ENCODE results near the gene CD44.

CD44 gene

DNA sequence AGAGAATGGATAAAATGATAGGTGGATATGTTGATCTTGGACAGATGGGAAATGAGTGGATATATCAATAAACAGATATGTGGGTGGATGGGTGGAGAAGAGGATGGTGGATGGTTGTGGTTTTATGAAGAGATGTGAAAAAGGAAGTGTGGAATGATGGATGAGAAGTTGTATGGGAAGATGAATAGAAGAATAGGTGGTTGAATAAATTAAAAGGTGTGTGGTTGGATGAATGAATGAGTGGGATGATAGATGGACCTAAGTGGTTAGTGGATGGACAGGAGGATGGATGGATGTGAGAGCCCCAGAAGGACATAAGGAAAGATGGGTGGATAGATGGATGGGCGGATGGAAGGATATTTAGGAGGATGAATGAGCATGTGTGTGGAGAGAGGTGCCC, 913 bp upstream of the CD44 start:
- in situ Hi-C loops (cut with MboI; ENCODE audit: low sequenced_read_pairs, unreplicated experiment): no loop called here
- no peak for DNase-seq (ENCODE audit: low spot score)
- TF ChIP-seq, protein P1, sequence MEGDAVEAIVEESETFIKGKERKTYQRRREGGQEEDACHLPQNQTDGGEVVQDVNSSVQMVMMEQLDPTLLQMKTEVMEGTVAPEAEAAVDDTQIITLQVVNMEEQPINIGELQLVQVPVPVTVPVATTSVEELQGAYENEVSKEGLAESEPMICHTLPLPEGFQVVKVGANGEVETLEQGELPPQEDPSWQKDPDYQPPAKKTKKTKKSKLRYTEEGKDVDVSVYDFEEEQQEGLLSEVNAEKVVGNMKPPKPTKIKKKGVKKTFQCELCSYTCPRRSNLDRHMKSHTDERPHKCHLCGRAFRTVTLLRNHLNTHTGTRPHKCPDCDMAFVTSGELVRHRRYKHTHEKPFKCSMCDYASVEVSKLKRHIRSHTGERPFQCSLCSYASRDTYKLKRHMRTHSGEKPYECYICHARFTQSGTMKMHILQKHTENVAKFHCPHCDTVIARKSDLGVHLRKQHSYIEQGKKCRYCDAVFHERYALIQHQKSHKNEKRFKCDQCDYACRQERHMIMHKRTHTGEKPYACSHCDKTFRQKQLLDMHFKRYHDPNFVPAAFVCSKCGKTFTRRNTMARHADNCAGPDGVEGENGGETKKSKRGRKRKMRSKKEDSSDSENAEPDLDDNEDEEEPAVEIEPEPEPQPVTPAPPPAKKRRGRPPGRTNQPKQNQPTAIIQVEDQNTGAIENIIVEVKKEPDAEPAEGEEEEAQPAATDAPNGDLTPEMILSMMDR (IDR thresholded peaks at IDR 0.05; ENCODE audit: borderline replicate concordance, control extremely low read depth, extremely low read depth, insufficient read depth, missing control alignments): no peak

DNA sequence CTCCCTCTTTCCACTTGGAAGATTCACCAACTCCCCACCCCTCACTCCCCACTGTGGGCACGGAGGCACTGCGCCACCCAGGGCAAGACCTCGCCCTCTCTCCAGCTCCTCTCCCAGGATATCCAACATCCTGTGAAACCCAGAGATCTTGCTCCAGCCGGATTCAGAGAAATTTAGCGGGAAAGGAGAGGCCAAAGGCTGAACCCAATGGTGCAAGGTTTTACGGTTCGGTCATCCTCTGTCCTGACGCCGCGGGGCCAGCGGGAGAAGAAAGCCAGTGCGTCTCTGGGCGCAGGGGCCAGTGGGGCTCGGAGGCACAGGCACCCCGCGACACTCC, 397 bp upstream of the CD44 start:
- DNase-seq (ENCODE audit: low spot score): no peak
- TF ChIP-seq, protein P1 (IDR thresholded peaks at IDR 0.05; ENCODE audit: borderline replicate concordance, control extremely low read depth, extremely low read depth, insufficient read depth, missing control alignments): no peak
- in situ Hi-C loops (cut with MboI; ENCODE audit: low sequenced_read_pairs, unreplicated experiment): no loop called here

DNA sequence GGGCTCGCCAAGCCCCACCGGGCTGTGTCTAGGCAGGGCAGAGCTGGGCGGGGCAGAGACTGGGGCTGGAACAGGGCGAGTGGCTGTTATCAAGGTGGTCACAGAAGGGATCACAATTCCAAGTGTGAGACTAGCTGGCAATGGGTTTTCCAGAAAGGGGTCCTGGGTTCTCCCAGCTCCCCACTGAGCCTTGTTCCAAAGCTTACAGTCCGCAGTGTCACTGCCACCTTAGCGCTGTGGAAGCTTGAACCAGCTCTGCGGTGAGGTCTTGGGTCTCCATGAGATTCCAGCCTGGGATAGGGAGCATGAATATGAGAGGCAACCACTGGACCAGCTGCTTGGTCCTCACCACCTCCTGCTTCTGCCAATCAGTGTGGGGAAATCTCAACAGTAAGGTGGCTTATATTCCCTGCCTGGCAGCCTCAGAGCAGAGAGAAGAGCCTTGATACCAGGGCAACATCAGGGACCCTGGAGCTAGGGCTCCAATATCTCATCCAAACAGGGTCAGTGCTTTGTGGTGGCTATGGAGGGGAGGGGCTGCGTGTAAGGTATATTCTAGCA, 831 bp downstream of the CD44 start:
- DNase-seq (ENCODE audit: low spot score): no peak
- TF ChIP-seq, protein P1 (IDR thresholded peaks at IDR 0.05; ENCODE audit: borderline replicate concordance, control extremely low read depth, extremely low read depth, insufficient read depth, missing control alignments): no peak
- in situ Hi-C loops (cut with MboI; ENCODE audit: low sequenced_read_pairs, unreplicated experiment): no loop called here

DNA sequence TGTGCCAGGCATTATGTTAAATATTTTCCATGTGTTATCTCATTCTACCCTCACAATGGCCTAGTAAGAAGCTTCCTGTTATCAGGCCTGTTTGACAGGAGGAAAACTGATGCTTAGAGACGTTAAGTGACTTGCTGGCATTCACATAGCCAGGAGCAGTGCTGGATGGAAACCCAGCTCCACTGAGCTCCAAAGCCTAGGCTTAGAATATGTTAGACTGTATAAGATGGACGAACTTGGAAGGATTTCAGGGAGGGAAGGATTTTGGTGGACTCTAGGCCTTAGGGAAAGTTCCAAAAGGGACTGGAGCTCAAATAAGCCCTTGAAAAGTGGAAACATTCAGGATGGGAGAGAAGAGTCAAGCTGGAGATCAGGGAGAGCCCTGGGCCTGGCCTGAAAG, 2.1 kb downstream of the CD44 start:
- TF ChIP-seq, protein P1 (IDR thresholded peaks at IDR 0.05; ENCODE audit: borderline replicate concordance, control extremely low read depth, extremely low read depth, insufficient read depth, missing control alignments): no peak
- no peak for DNase-seq (ENCODE audit: low spot score)
- in situ Hi-C loops (cut with MboI; ENCODE audit: low sequenced_read_pairs, unreplicated experiment): no loop called here

DNA sequence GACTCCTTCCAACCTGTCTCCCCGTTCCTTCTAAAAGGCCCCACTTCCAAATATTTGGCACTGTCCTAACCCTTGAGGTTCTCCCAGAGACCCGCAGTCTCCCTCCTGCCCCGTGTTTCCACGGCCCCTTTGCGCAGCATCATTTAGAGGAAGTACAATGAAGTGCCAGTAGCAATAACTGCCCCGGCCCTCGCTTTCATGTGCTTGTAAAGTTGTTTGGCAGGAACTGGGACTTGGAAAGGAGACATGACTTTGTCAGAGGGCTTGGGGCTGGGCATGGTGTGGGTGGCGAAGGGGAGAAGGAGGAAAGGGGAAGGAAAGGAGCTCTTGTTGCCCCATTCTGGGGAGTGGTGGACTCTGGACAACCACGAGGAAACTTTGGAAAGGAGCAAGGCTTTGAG, 2.6 kb downstream of the CD44 start:
- TF ChIP-seq, protein P1 (IDR thresholded peaks at IDR 0.05; ENCODE audit: borderline replicate concordance, control extremely low read depth, extremely low read depth, insufficient read depth, missing control alignments): no peak
- in situ Hi-C loops (cut with MboI; ENCODE audit: low sequenced_read_pairs, unreplicated experiment): no loop called here
- no peak for DNase-seq (ENCODE audit: low spot score)

DNA sequence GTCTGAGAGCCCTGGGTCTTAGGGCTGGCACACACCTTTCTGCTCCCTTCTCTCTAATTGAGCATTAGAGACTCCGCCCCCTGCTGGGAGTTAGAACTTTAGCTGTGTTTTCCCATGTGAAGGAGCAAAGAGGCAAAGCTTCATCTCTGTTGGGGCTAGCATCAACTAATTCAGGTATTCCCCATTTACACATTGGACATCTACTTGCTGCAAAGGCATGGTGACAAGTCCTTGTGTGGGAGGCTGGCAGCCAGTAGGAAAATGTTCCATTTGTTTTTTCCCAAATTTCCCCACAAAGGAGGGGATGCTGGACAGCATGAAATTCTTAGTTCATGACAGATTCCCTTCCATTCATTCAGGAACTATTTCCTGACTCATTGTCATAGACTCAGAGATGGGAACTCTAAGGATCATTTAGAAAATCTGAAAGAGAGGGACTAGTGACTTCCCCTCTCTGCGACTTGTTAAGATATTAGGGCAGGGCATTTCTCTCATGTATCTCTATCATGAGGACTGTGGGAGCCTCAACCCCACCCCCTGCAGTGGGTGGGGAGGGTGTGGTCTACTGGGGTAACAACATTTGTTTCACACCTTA, 3.6 kb downstream of the CD44 start:
- DNase-seq (ENCODE audit: low spot score): no peak
- in situ Hi-C loops (cut with MboI; ENCODE audit: low sequenced_read_pairs, unreplicated experiment): no loop called here
- TF ChIP-seq, protein P1 (IDR thresholded peaks at IDR 0.05; ENCODE audit: borderline replicate concordance, control extremely low read depth, extremely low read depth, insufficient read depth, missing control alignments): no peak

All from GM13976 (cell line).